Measurements from ENCODE around the gene IFI27L1.

Gene IFI27L1

GRCh38 chr14:94119071-94119470 is 38.0 kb downstream of the IFI27L1 start:
- Histone ChIP-seq H3K4me2 (ENCODE audit: low read length) (no peak overlapping the region), H3K27me3 (ENCODE audit: insufficient read depth, low read length, poor library complexity) (no peaks in the 10 kb centered on the region), H2BK120ac (ENCODE audit: low read depth, low read length) (no peak overlapping the region), H2BK5ac (ENCODE audit: low read length) (no peak overlapping the region), H3K56ac (ENCODE audit: low read length) (no peak overlapping the region), H3K79me1 (ENCODE audit: low read length) (no peaks in the 10 kb centered on the region), H3K9ac (ENCODE audit: low read length) (no peak overlapping the region), H2BK15ac (replicated peaks; ENCODE audit: low read depth) (no peak overlapping the region), H3K36me3 (ENCODE audit: control insufficient read depth, insufficient read depth, low read length) (no peaks in the 10 kb centered on the region), H3K23ac (ENCODE audit: low read length) (no peak overlapping the region), H3K4me1 (ENCODE audit: control insufficient read depth, low read depth, low read length) (no peaks in the 10 kb centered on the region), H4K8ac (ENCODE audit: low read depth, low read length) (no peak overlapping the region), H3K18ac (ENCODE audit: low read length) (no peak overlapping the region), H3K27ac (ENCODE audit: low read depth, low read length) (no peak overlapping the region), H3K79me2 (ENCODE audit: control insufficient read depth, insufficient read depth, low read length) (no peaks in the 10 kb centered on the region), H4K5ac (ENCODE audit: low read length) (no peak overlapping the region), H3K4ac (ENCODE audit: low read depth, low read length) (no peak overlapping the region), H3K4me3 (ENCODE audit: low read length) (no peak overlapping the region), H2AK5ac (ENCODE audit: low read length) (no peak overlapping the region)
- DNase-seq, result no peak

- WGBS (ENCODE audit: extremely low coverage, insufficient coverage, low lambda C conversion rate), result no CpG with 5 or more reads among the region's 5 CpGs
- Histone ChIP-seq H4K5ac (ENCODE audit: low read length) (no peak overlapping the region), H3K4ac (ENCODE audit: low read depth, low read length) (no peak overlapping the region), H3K27me3 (ENCODE audit: insufficient read depth, low read length, poor library complexity) (no peaks in the 10 kb centered on the region), H3K4me1 (ENCODE audit: control insufficient read depth, low read depth, low read length) (no peaks in the 10 kb centered on the region), H3K4me2 (ENCODE audit: low read length) (no peak overlapping the region), H3K36me3 (ENCODE audit: control insufficient read depth, insufficient read depth, low read length) (no peaks in the 10 kb centered on the region), H3K79me1 (ENCODE audit: low read length) (no peaks in the 10 kb centered on the region), H2BK15ac (replicated peaks; ENCODE audit: low read depth) (no peak overlapping the region), H4K8ac (ENCODE audit: low read depth, low read length) (no peak overlapping the region), H2AK5ac (ENCODE audit: low read length) (no peak overlapping the region), H3K27ac (ENCODE audit: low read depth, low read length) (no peak overlapping the region), H2BK120ac (ENCODE audit: low read depth, low read length) (no peak overlapping the region), H3K18ac (ENCODE audit: low read length) (no peak overlapping the region), H3K79me2 (ENCODE audit: control insufficient read depth, insufficient read depth, low read length) (no peaks in the 10 kb centered on the region), H3K23ac (ENCODE audit: low read length) (no peak overlapping the region), H3K9ac (ENCODE audit: low read length) (no peak overlapping the region), H2BK5ac (ENCODE audit: low read length) (no peak overlapping the region), H3K4me3 (ENCODE audit: low read length) (no peak overlapping the region), H3K56ac (ENCODE audit: low read length) (no peak overlapping the region)
- no peak for DNase-seq
Measured at GRCh38 chr14:94120667-94121340, 39.7 kb downstream of the IFI27L1 start.

- Histone ChIP-seq H3K4me2 (ENCODE audit: low read length) (no peak overlapping the region), H4K8ac (ENCODE audit: low read depth, low read length) (no peak overlapping the region), H3K9ac (ENCODE audit: low read length) (no peak overlapping the region), H2BK120ac (ENCODE audit: low read depth, low read length) (no peak overlapping the region), H3K4ac (ENCODE audit: low read depth, low read length) (no peak overlapping the region), H3K18ac (ENCODE audit: low read length) (no peak overlapping the region), H3K4me3 (ENCODE audit: low read length) (no peak overlapping the region), H3K79me1 (ENCODE audit: low read length) (no peaks in the 10 kb centered on the region), H2BK5ac (ENCODE audit: low read length) (no peak overlapping the region), H3K27ac (ENCODE audit: low read depth, low read length) (no peak overlapping the region), H3K23ac (ENCODE audit: low read length) (no peak overlapping the region), H3K36me3 (ENCODE audit: control insufficient read depth, insufficient read depth, low read length) (no peaks in the 10 kb centered on the region), H2BK15ac (replicated peaks; ENCODE audit: low read depth) (no peak overlapping the region), H4K5ac (ENCODE audit: low read length) (no peak overlapping the region), H3K4me1 (ENCODE audit: control insufficient read depth, low read depth, low read length) (no peaks in the 10 kb centered on the region), H3K27me3 (ENCODE audit: insufficient read depth, low read length, poor library complexity) (no peaks in the 10 kb centered on the region), H3K56ac (ENCODE audit: low read length) (no peak overlapping the region), H2AK5ac (ENCODE audit: low read length) (no peak overlapping the region), H3K79me2 (ENCODE audit: control insufficient read depth, insufficient read depth, low read length) (no peaks in the 10 kb centered on the region)
- no CpG with 5 or more reads among the region's 3 CpGs for WGBS (ENCODE audit: extremely low coverage, insufficient coverage, low lambda C conversion rate)
- DNase-seq, result no peak
Measured at GRCh38 chr14:94121485-94121884, 40.4 kb downstream of the IFI27L1 start.

- H3K9ac ChIP-seq (ENCODE audit: low read length), result no peak overlapping the region
- no peaks in the 10 kb centered on the region for H3K36me3 ChIP-seq (ENCODE audit: control insufficient read depth, insufficient read depth, low read length)
- no peak overlapping the region for H3K56ac ChIP-seq (ENCODE audit: low read length)
- no peak overlapping the region for H2AK5ac ChIP-seq (ENCODE audit: low read length)
- no peak overlapping the region for H3K4ac ChIP-seq (ENCODE audit: low read depth, low read length)
- no peak overlapping the region for H3K27ac ChIP-seq (ENCODE audit: low read depth, low read length)
- no peak overlapping the region for H2BK120ac ChIP-seq (ENCODE audit: low read depth, low read length)
- no peak for DNase-seq
- H3K27me3 ChIP-seq (ENCODE audit: insufficient read depth, low read length, poor library complexity), result no peaks in the 10 kb centered on the region
- H3K79me1 ChIP-seq (ENCODE audit: low read length), result no peaks in the 10 kb centered on the region
- no peak overlapping the region for H3K23ac ChIP-seq (ENCODE audit: low read length)
- H2BK5ac ChIP-seq (ENCODE audit: low read length), result no peak overlapping the region
- H3K4me1 ChIP-seq (ENCODE audit: control insufficient read depth, low read depth, low read length), result no peaks in the 10 kb centered on the region
- H2BK15ac ChIP-seq (replicated peaks; ENCODE audit: low read depth), result no peak overlapping the region
- H4K8ac ChIP-seq (ENCODE audit: low read depth, low read length), result no peak overlapping the region
- no peak overlapping the region for H3K4me3 ChIP-seq (ENCODE audit: low read length)
- no peak overlapping the region for H4K5ac ChIP-seq (ENCODE audit: low read length)
- no CpG with 5 or more reads among the region's 3 CpGs for WGBS (ENCODE audit: extremely low coverage, insufficient coverage, low lambda C conversion rate)
- no peaks in the 10 kb centered on the region for H3K79me2 ChIP-seq (ENCODE audit: control insufficient read depth, insufficient read depth, low read length)
- H3K4me2 ChIP-seq (ENCODE audit: low read length), result no peak overlapping the region
- no peak overlapping the region for H3K18ac ChIP-seq (ENCODE audit: low read length)
Measured at GRCh38 chr14:94122438-94122837, 41.3 kb downstream of the IFI27L1 start.

- no CpG with 5 or more reads among the region's 9 CpGs for WGBS (ENCODE audit: extremely low coverage, insufficient coverage, low lambda C conversion rate)
Measured at GRCh38 chr14:94123296-94123695, 42.2 kb downstream of the IFI27L1 start.

GRCh38 chr14:94123868-94124267 is 42.8 kb downstream of the IFI27L1 start:
- H2BK15ac ChIP-seq (replicated peaks; ENCODE audit: low read depth), result no peak overlapping the region
- no peak overlapping the region for H4K8ac ChIP-seq (ENCODE audit: low read depth, low read length)
- no peak overlapping the region for H3K9ac ChIP-seq (ENCODE audit: low read length)
- H3K4me1 ChIP-seq (ENCODE audit: control insufficient read depth, low read depth, low read length), result no peaks in the 10 kb centered on the region
- WGBS (ENCODE audit: extremely low coverage, insufficient coverage, low lambda C conversion rate), result no CpG with 5 or more reads among the region's 1 CpG
- H3K27ac ChIP-seq (ENCODE audit: low read depth, low read length), result no peak overlapping the region
- H2AK5ac ChIP-seq (ENCODE audit: low read length), result no peak overlapping the region
- H3K27me3 ChIP-seq (ENCODE audit: insufficient read depth, low read length, poor library complexity), result no peaks in the 10 kb centered on the region
- no peak overlapping the region for H2BK120ac ChIP-seq (ENCODE audit: low read depth, low read length)
- no peak overlapping the region for H3K4me2 ChIP-seq (ENCODE audit: low read length)
- H2BK5ac ChIP-seq (ENCODE audit: low read length), result no peak overlapping the region
- no peaks in the 10 kb centered on the region for H3K36me3 ChIP-seq (ENCODE audit: control insufficient read depth, insufficient read depth, low read length)
- H3K23ac ChIP-seq (ENCODE audit: low read length), result no peak overlapping the region
- no peak overlapping the region for H3K4me3 ChIP-seq (ENCODE audit: low read length)
- H3K4ac ChIP-seq (ENCODE audit: low read depth, low read length), result no peak overlapping the region
- no peak overlapping the region for H4K5ac ChIP-seq (ENCODE audit: low read length)
- H3K79me2 ChIP-seq (ENCODE audit: control insufficient read depth, insufficient read depth, low read length), result no peaks in the 10 kb centered on the region
- no peaks in the 10 kb centered on the region for H3K79me1 ChIP-seq (ENCODE audit: low read length)
- no peak for DNase-seq
- H3K18ac ChIP-seq (ENCODE audit: low read length), result no peak overlapping the region
- no peak overlapping the region for H3K56ac ChIP-seq (ENCODE audit: low read length)

More at GRCh38 chr14:94123296-94123695, 42.2 kb downstream of the IFI27L1 start:
- Histone ChIP-seq H2BK15ac (replicated peaks; ENCODE audit: low read depth) (no peak overlapping the region), H2BK5ac (ENCODE audit: low read length) (no peak overlapping the region), H3K23ac (ENCODE audit: low read length) (no peak overlapping the region), H3K4ac (ENCODE audit: low read depth, low read length) (no peak overlapping the region), H3K27me3 (ENCODE audit: insufficient read depth, low read length, poor library complexity) (no peaks in the 10 kb centered on the region), H3K4me3 (ENCODE audit: low read length) (no peak overlapping the region), H4K5ac (ENCODE audit: low read length) (no peak overlapping the region), H3K4me1 (ENCODE audit: control insufficient read depth, low read depth, low read length) (no peaks in the 10 kb centered on the region), H3K18ac (ENCODE audit: low read length) (no peak overlapping the region), H3K79me1 (ENCODE audit: low read length) (no peaks in the 10 kb centered on the region), H2AK5ac (ENCODE audit: low read length) (no peak overlapping the region), H3K79me2 (ENCODE audit: control insufficient read depth, insufficient read depth, low read length) (no peaks in the 10 kb centered on the region), H4K8ac (ENCODE audit: low read depth, low read length) (no peak overlapping the region), H3K56ac (ENCODE audit: low read length) (no peak overlapping the region), H3K9ac (ENCODE audit: low read length) (no peak overlapping the region), H3K4me2 (ENCODE audit: low read length) (no peak overlapping the region), H2BK120ac (ENCODE audit: low read depth, low read length) (no peak overlapping the region), H3K36me3 (ENCODE audit: control insufficient read depth, insufficient read depth, low read length) (no peaks in the 10 kb centered on the region), H3K27ac (ENCODE audit: low read depth, low read length) (no peak overlapping the region)
- no peak for DNase-seq
